H1 (cell line): ENCODE data around the gene MRPS34.

Experiments used
- BACH1 ChIP-seq: IDR thresholded peaks from 2 replicates; pipeline ENCODE4 v1.6.1; 2012; ENCODE audit warnings: low read length, improper control_type of control experiment
- CBX5 ChIP-seq: fragments of 300-800, 300-1000 bp; sonication (generic); IDR thresholded peaks from 2 replicates; pipeline ENCODE4 v1.7.1; 2016; ENCODE audit warnings: antibody characterized with exemption, low read length, low read depth
- CTCF ChIP-seq, 3 experiments: IDR thresholded peaks; 1 replicate in 2 of 3; 2 replicates in 1 of 3; pipeline versions ENCODE4 v1.5.1 to v1.6.1; 2011; ENCODE audit warnings: low read length in 3 of 3, mild to moderate bottlenecking in 3 of 3, inconsistent platforms in 2 of 3, low read depth in 1 of 3, moderate library complexity in 1 of 3; ENCODE audit not compliant: insufficient read depth in 1 of 3; ENCODE audit errors: control extremely low read depth in 1 of 3
- EGR1 ChIP-seq: IDR thresholded peaks from 2 replicates; pipeline ENCODE4 v1.6.1; 2011; ENCODE audit warnings: low read depth, low read length, borderline replicate concordance
- EZH2 ChIP-seq: fragments of 200-600 bp; sonication (generic); IDR thresholded peaks from 2 replicates; pipeline ENCODE4 v1.7.1; 2012; ENCODE audit warnings: low read depth, mild to moderate bottlenecking, moderate library complexity, low read length, inconsistent platforms; ENCODE audit not compliant: severe bottlenecking
- JUND ChIP-seq: IDR thresholded peaks from 2 replicates; pipeline ENCODE4 v1.6.1; 2011; ENCODE audit warnings: mild to moderate bottlenecking, improper control_type of control experiment, low read length
- MAX ChIP-seq: IDR thresholded peaks from 2 replicates; pipeline ENCODE4 v1.6.1; 2012; ENCODE audit warnings: inconsistent platforms
- POLR2A ChIP-seq, 2 experiments: IDR thresholded peaks; 1 replicate in 1 of 2; 2 replicates in 1 of 2; pipeline ENCODE4 v1.6.1; 2011; ENCODE audit warnings: low read depth in 2 of 2, low read length in 2 of 2, mild to moderate bottlenecking in 2 of 2; ENCODE audit errors: control extremely low read depth in 1 of 2
- SAP30 ChIP-seq: fragments of 300-600 bp; sonication (generic); IDR thresholded peaks from 2 replicates; pipeline ENCODE4 v1.7.1; 2012; ENCODE audit warnings: low read length, moderate library complexity, mild to moderate bottlenecking, inconsistent platforms; ENCODE audit not compliant: insufficient read depth, insufficient replicate concordance
- SP2 ChIP-seq: IDR thresholded peaks from 2 replicates; pipeline ENCODE4 v1.6.1; 2012; ENCODE audit warnings: mild to moderate bottlenecking, low read length, inconsistent platforms

GRCh38 chr16:1746693-1747195, 26.2 kb downstream of the MRPS34 start:
- TF ChIP-seq SP2 (no peak), CTCF (IDR thresholded peaks at IDR 0.05; ENCODE audit: control extremely low read depth in 1 of 3, insufficient read depth in 1 of 3, low read depth in 1 of 3, low read length in 3 of 3) (no peak), POLR2A (IDR thresholded peaks at IDR 0.05; ENCODE audit: control extremely low read depth in 1 of 2, low read depth in 2 of 2, low read length in 2 of 2) (no peak), BACH1 (no peak), MAX (no peak), EGR1 (no peak), CBX5 (no peak), JUND (no peak), SAP30 (no peak), EZH2 (no peak)
